G401 (cell line): ENCODE measurements around the gene RRN3. TPM values are rescaled to one million over a fixed set of nuclear protein-coding genes. Genes with fewer than 3 reads are reported as not detected.
A peak's percentile ranks its signal among the peaks of the same experiment; 100 is the strongest.
"Not testable (repeated sequence)": the region's sequence is repeated elsewhere in the genome, so short reads cannot be mapped to it uniquely, and the experiment has no call there.

Experiments
- DNase-seq: peaks from one replicate; pipeline ENCODE4 v3.0.0-alpha.2; 2015; ENCODE audit warnings: low spot score
- in situ Hi-C: cut with HindIII; loops from 2 replicates; pipeline ENCODE4 v1.10.0; 2016; ENCODE audit warnings: low sequenced_read_pairs, mixed read lengths
- total RNA-seq: library from RNA; depleted of rRNA; stranded (reverse); fragments of >200 nt; shearing (Covaris generic); gene quantifications from 2 replicates; pipeline ENCODE4 v1.2.3, GENCODE V29; 2014

RRN3 gene
- total RNA-seq, 1 experiment from 2014 or later: 25.5 TPM

- DNase-seq, in situ Hi-C loops: not testable (repeated sequence)
Measured at GRCh38 chr16:15127641-15128425, 33.8 kb upstream of the RRN3 start.

- DNase-seq, in situ Hi-C loops: not testable (repeated sequence)
Measured at GRCh38 chr16:15100372-15100987, 6.4 kb upstream of the RRN3 start.

GRCh38 chr16:15099366-15099909 is 5.4 kb upstream of the RRN3 start:
- DNase-seq, in situ Hi-C loops: not testable (repeated sequence)

- DNase-seq, in situ Hi-C loops: not testable (repeated sequence)
Measured at GRCh38 chr16:15096583-15096972, 2.5 kb upstream of the RRN3 start.

DNA sequence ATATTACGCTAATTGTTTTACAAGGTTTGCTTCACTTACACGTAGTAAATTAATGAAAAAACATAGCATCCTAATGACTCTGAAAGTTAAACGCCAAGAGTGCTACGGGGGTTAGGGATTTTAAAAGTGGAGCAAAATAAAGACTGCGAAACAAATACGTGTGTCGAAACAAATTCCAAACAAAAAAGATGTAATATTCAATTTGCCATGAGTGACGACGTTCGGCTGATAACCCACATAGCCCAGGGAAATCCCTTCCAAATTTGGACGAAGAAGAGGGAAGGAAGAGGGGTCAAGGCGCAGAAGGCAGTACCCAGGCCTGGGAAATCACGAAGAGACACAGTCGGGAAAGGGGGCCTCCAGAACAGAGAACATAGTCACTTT is 509 bp downstream of the RRN3 start:
- DNase-seq, in situ Hi-C loops: not testable (repeated sequence)

DNA sequence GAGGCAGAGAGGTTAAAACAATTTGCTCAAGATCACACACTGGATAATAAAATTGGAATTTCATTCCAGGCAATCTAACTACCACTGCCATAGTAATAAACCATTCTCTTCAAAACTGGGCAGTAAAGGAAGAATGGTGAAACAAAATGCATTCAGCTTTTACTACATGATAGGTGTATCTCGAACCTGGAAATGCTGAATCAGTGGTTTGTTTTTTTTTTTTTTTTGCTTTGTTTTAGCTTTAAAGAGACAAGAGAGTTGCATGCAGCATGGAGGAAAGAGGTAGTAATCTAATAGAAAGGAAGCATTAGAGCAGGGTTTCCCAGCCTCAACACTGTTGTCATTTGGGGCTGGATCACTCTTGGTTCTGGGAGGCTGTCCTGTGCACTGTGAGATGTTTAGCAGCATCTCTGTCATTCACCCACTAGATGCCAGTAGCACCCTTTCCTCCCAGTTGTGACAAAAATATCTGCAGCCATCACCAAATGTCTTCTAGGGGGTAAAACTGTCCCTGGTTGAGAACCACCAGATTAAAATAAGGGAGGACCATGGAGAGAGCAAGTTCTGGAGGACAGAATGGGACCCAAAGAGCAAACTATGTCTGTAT is 3.3 kb downstream of the RRN3 start:
- DNase-seq, in situ Hi-C loops: not testable (repeated sequence)

DNA sequence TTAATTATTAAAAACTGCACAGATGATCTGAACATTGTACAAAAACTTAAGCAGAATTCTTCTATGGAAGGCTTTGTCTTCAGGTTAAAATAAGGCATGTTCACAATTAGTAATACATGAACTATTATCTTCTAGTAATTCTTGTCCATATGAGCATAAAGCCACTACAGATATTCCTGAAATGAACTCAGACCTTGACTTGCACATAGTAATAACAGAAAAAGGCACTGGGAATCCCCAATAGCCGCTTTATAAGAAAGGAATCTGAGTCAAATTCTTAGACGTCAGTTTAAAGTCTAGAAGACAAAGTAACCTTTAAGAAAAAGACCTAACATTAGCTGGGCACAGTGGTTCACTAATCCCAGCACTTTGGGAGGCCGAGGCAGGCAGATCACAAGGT is 11.3 kb downstream of the RRN3 start:
- DNase-seq, in situ Hi-C loops: not testable (repeated sequence)

GRCh38 chr16:15080883-15081282 is 13.2 kb downstream of the RRN3 start:
- DNase-seq, in situ Hi-C loops: not testable (repeated sequence)

DNA sequence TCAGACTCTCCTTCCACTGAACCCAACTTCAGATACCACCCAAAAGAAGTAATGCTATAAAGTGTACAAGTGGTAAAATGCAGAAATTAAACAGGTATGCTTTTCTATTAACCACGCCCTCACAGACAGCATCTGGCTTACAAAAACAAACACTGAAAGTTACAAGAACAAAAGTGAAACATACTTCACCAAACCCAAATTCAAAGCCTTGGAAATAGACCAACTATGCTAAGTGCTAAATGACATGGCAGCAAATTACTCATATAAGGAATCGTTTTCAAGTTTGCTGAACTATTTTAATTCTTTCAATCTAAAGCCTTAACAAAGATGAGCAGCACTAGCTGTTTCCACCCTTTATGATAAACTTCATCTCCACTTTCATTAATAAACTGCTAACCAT is 17.9 kb downstream of the RRN3 start:
- DNase-seq, in situ Hi-C loops: not testable (repeated sequence)

DNA sequence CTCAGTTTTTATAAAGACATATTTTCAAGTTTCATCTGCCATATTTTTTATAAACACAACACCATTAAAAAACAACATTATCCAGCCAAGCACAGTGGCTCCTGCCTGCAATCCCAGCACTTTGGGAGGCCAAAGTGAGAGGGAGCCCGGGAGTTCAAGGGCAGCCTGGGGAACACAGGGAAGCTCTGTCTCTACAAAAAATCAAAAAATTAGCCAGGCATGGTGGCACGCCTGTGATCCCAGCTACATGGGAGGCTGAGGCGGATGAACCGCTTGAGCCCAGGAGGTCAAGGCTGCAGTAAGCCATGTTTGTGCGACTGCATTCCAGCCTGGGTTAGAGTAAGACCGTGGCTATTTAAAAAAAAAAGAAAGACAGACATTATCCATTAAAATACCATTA is 21.0 kb downstream of the RRN3 start:
- in situ Hi-C loops: no loop called here
- DNase-seq: no peak

DNA sequence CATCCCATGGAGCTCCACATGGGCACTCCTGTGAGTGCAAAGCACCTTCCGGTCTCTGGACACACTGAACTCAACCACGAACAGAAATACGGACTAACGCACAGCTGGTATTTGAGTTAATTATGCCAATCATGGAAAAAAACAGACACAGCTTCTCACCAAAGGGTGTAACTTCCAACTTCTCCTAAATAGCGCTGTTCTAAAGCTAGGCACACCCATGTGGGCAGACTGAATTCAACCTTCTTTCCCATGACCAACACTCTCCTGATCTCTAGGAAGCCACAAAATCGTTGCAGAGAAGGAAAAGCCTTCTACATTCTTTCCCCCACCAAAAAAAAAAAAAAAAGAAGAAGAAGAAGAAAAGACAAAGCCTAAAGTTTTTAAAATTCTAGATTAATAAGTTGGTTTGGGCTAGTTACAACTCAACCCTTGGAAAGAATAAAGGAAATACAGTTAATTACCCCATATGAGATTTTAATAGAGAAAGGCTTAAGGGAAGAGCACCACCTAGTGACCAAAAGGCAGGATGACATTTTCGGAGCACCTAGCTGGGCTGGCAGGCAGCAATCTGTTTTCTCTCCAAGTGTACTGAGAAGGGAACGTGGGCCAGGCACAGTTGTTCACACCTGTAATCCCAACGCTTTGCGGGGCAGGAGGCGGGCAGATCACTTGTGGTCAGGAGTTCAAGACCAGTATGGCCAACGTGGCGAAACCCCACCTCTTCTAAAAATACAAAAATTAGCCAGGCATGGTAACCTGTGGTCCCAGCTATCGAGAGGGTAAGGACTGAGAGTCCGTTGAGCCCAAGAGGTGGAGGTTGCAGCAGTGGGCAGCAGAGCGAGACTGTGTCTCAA is 21.9 kb downstream of the RRN3 start:
- in situ Hi-C loops: not testable (repeated sequence)
- peak; percentile 23 for DNase-seq

DNA sequence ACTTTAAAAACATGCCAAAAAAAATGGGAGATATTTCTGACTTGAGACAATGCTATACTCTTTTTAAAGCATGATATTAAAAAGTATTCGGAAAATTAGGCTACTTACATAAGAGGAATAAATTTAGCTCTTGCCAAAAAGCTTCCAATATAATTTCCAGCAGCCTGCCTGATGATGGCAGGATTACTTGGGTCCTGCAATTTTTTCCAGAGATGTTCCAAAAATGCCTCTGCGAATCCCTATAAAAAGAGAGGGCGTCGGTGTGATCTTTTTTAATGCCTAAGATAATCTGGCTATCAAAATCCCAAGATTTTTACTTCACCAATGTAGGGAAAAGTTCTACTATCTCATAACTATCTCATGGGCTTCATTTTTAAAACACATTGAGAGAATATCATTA is 23.1 kb downstream of the RRN3 start:
- in situ Hi-C loops: not testable (repeated sequence)
- peak; percentile 14 for DNase-seq

GRCh38 chr16:15066690-15067089 is 27.4 kb downstream of the RRN3 start:
- in situ Hi-C loops, DNase-seq: not testable (repeated sequence)

- DNase-seq, in situ Hi-C loops: not testable (repeated sequence)
Measured at GRCh38 chr16:15065961-15066360, 28.1 kb downstream of the RRN3 start.

- in situ Hi-C loops, DNase-seq: not testable (repeated sequence)
Measured at GRCh38 chr16:15062085-15062810, 31.8 kb downstream of the RRN3 start.

- in situ Hi-C loops: no loop called here
- no peak for DNase-seq
Measured at GRCh38 chr16:15059324-15059723, 34.7 kb downstream of the RRN3 start.

DNA sequence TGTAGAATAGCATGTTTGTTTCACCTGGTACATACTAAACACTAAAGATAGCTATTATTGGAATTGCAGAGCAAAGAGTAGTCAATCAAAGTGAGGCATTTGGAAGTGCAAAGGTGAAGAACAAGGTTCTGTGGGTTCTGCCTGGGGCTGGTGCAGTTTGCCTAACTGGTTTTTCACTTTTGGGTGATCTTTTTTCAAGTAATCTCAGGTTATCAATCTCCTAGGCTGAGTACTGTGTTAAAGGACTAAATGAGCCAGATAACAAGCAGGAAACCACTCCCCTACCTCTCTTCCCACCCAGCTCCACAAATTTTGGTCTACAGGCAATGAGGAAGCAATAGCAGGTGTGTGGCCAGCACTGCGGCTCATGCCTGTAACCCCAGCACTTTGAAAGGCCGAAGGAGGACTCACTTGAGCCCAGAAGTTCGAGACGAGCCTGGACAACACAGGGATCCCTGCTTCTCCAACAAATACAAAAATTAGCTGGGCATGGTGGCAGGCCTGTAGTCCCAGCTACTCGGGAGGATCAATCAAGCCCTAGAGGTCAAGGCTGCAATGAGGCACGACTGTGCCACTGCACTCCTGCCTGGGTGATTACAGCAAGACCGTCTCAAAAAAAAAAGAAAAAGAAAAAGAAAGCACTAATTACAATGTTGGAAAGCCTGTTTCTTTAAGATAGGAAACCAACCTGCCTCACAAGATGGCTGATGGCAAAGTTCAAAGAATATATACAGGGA is 36.2 kb downstream of the RRN3 start:
- in situ Hi-C loops: no loop called here
- DNase-seq: no peak
